IMR-90 (cell line): ENCODE data around the gene KCNK15. TPM values are rescaled to one million over a fixed set of nuclear protein-coding genes. Genes with fewer than 3 reads are reported as not detected.

Source experiments
- ATAC-seq: fragments of 200-7000 bp; cut with Tn5 transposase; 2 replicates; pipeline ENCODE4 v1.9.1; 2020; ENCODE audit warnings: low read depth, mild to moderate bottlenecking, moderate library complexity
- BruUV-seq: library from RNA; stranded (reverse); fragments of 400-500 nt; replicated peaks from 2 replicates; lab custom pipeline; 2021; lab: Mats Ljungman, UMichigan
- CTCF ChIA-PET: fragments of 300-600 bp; formaldehyde crosslinking; extraction: SDS; loops from one replicate; lab custom pipeline; 2021; ENCODE audit warnings: antibody characterized with exemption; lab: Yijun Ruan, JAX
- POLR2A ChIA-PET: fragments of 300-600 bp; sonication (Branson Sonifier 250); formaldehyde crosslinking; loops from one replicate; lab custom pipeline; 2022; ENCODE audit warnings: antibody characterized with exemption; ENCODE audit not compliant: unreplicated experiment; lab: Charles Lee
- DNase-seq: peaks from one replicate; pipeline ENCODE4 v3.0.0; 2013
- H2AFZ ChIP-seq: replicated peaks from 2 replicates; pipeline ENCODE3; 2013; ENCODE audit warnings: low read length, mild to moderate bottlenecking; ENCODE audit not compliant: poor library complexity
- H2AK5ac ChIP-seq: 2 replicates; pipeline ENCODE4 v1.6.1; 2013; ENCODE audit warnings: low read depth, low read length, inconsistent platforms
- H2AK9ac ChIP-seq: replicated peaks from 2 replicates; pipeline ENCODE3; 2013; ENCODE audit warnings: mild to moderate bottlenecking, low read depth, low read length, moderate library complexity; ENCODE audit not compliant: poor library complexity
- H2BK120ac ChIP-seq: 2 replicates; pipeline ENCODE4 v1.6.1; 2013; ENCODE audit warnings: low read depth, low read length, inconsistent platforms
- H2BK15ac ChIP-seq: 3 replicates; pipeline ENCODE4 v1.6.1; 2013; ENCODE audit warnings: low read depth, low read length, inconsistent platforms
- H2BK20ac ChIP-seq: 2 replicates; pipeline ENCODE4 v1.6.1; 2013; ENCODE audit warnings: low read depth, mild to moderate bottlenecking, inconsistent platforms, low read length, moderate library complexity
- H2BK5ac ChIP-seq: 2 replicates; pipeline ENCODE4 v1.6.1; 2013; ENCODE audit warnings: mild to moderate bottlenecking, low read depth, low read length, inconsistent platforms; ENCODE audit not compliant: poor library complexity, severe bottlenecking
- H3K14ac ChIP-seq: replicated peaks from 2 replicates; pipeline ENCODE4 v1.6.1; 2013; ENCODE audit warnings: low read depth, low read length, inconsistent platforms
- H3K18ac ChIP-seq: 2 replicates; pipeline ENCODE4 v1.6.1; 2013; ENCODE audit warnings: low read depth, low read length, control low read depth
- H3K23ac ChIP-seq: 2 replicates; pipeline ENCODE4 v1.6.1; 2013; ENCODE audit warnings: low read depth, low read length, inconsistent platforms
- H3K27ac ChIP-seq: 2 replicates; pipeline ENCODE4 v1.5.1; 2013; ENCODE audit warnings: mild to moderate bottlenecking, control low read depth, low read length; ENCODE audit not compliant: insufficient read depth
- H3K27me3 ChIP-seq: 2 replicates; pipeline ENCODE4 v1.6.1; 2013; ENCODE audit warnings: low read length; ENCODE audit not compliant: control insufficient read depth, insufficient read depth
- H3K36me3 ChIP-seq: 2 replicates; pipeline ENCODE4 v1.6.1; 2013; ENCODE audit warnings: low read length, mixed read lengths; ENCODE audit not compliant: control insufficient read depth, insufficient read depth
- H3K4ac ChIP-seq: 2 replicates; pipeline ENCODE4 v1.6.1; 2013; ENCODE audit warnings: low read depth, low read length, inconsistent platforms
- H3K4me1 ChIP-seq: 2 replicates; pipeline ENCODE4 v1.6.1; 2013; ENCODE audit warnings: low read length, mixed read lengths; ENCODE audit not compliant: control insufficient read depth, insufficient read depth
- H3K4me2 ChIP-seq: 2 replicates; pipeline ENCODE4 v1.6.1; 2013; ENCODE audit warnings: low read depth, mild to moderate bottlenecking, control low read depth, low read length, moderate library complexity
- H3K4me3 ChIP-seq: 2 replicates; pipeline ENCODE4 v1.5.1; 2013; ENCODE audit warnings: low read depth, mild to moderate bottlenecking, control low read depth, low read length, moderate library complexity; ENCODE audit not compliant: insufficient read depth
- H3K56ac ChIP-seq: 2 replicates; pipeline ENCODE4 v1.6.1; 2013; ENCODE audit warnings: low read length, inconsistent platforms; ENCODE audit not compliant: insufficient read depth; ENCODE audit errors: extremely low read depth
- H3K79me1 ChIP-seq, 2 experiments: 2 replicates each; pipeline ENCODE4 v1.6.1; 2013; ENCODE audit warnings: low read length in 2 of 2, inconsistent platforms in 1 of 2, low read depth in 1 of 2
- H3K9ac ChIP-seq: 2 replicates; pipeline ENCODE4 v1.6.1; 2013; ENCODE audit warnings: low read depth, low read length, control low read depth
- H3K9me1 ChIP-seq: 2 replicates; pipeline ENCODE4 v1.6.1; 2013; ENCODE audit warnings: low read length, inconsistent platforms; ENCODE audit not compliant: insufficient read depth
- H3K9me3 ChIP-seq: 2 replicates; pipeline ENCODE4 v1.6.1; 2013; ENCODE audit warnings: low read length; ENCODE audit not compliant: control insufficient read depth, insufficient read depth
- H4K20me1 ChIP-seq: 2 replicates; pipeline ENCODE4 v1.6.1; 2013; ENCODE audit warnings: low read length, inconsistent platforms; ENCODE audit not compliant: insufficient read depth
- H4K5ac ChIP-seq: 2 replicates; pipeline ENCODE4 v1.6.1; 2013; ENCODE audit warnings: mild to moderate bottlenecking, low read depth, low read length, control low read depth
- H4K8ac ChIP-seq, 2 experiments: 2 replicates each; pipeline ENCODE4 v1.6.1; 2013; ENCODE audit warnings: low read depth in 2 of 2, low read length in 2 of 2, control low read depth in 1 of 2, inconsistent platforms in 1 of 2
- H4K91ac ChIP-seq: 2 replicates; pipeline ENCODE4 v1.6.1; 2013; ENCODE audit warnings: low read depth, low read length, inconsistent platforms; ENCODE audit not compliant: insufficient read depth
- CEBPB ChIP-seq: IDR thresholded peaks from 2 replicates; pipeline ENCODE4 v1.6.1; 2012; ENCODE audit warnings: low read depth, low read length, improper control_type of control experiment
- CHD1 ChIP-seq: IDR thresholded peaks from 2 replicates; pipeline ENCODE4 v1.6.1; 2012; ENCODE audit warnings: low read depth, low read length, improper control_type of control experiment
- FOS ChIP-seq: fragments of 150-350 bp; IDR thresholded peaks from 2 replicates; pipeline ENCODE4 v1.6.1; 2016; ENCODE audit warnings: low read depth, low read length
- MAFK ChIP-seq: IDR thresholded peaks from 2 replicates; pipeline ENCODE4 v1.6.1; 2012; ENCODE audit warnings: low read depth, low read length, improper control_type of control experiment
- MAZ ChIP-seq: IDR thresholded peaks from 2 replicates; pipeline ENCODE4 v1.6.1; 2012; ENCODE audit warnings: low read depth, mild to moderate bottlenecking, low read length, improper control_type of control experiment, moderate library complexity, borderline replicate concordance
- RAD21 ChIP-seq: IDR thresholded peaks from 2 replicates; pipeline ENCODE4 v1.6.1; 2012; ENCODE audit warnings: low read length, improper control_type of control experiment
- RFX5 ChIP-seq: IDR thresholded peaks from 2 replicates; pipeline ENCODE4 v1.8.0; 2012; ENCODE audit warnings: low read depth, mild to moderate bottlenecking, low read length, moderate library complexity
- SMC3 ChIP-seq: fragments of 150-350 bp; IDR thresholded peaks from 2 replicates; pipeline ENCODE4 v1.6.1; 2016; ENCODE audit warnings: low read depth, mild to moderate bottlenecking, antibody characterized with exemption, low read length, moderate library complexity
- WGBS, 2 experiments: methylation state at CpG; one replicate each; pipeline versions ENCODE4 v1.1.5 to v1.1.7; 2013; ENCODE audit warnings: missing lambda C conversion rate in 2 of 2; ENCODE audit not compliant: insufficient read length in 1 of 2; ENCODE audit errors: extremely low coverage in 2 of 2; 5-methylcytosine and 5-hydroxymethylcytosine counted together
- dilution Hi-C: fragments of 300-500 bp; cut with HindIII; formaldehyde crosslinking; loops from one replicate; pipeline ENCODE4 v1.14.3; 2018; ENCODE audit warnings: low sequenced_read_pairs; ENCODE audit not compliant: unreplicated experiment
- in situ Hi-C: fragments of 300-500 bp; cut with MboI; formaldehyde crosslinking; loops from 3 replicates; pipeline ENCODE4 v1.14.3; 2019; ENCODE audit warnings: low sequenced_read_pairs, inconsistent platforms, mixed read lengths
- intact Hi-C: fragments of 100-400 bp; cut with micrococcal nuclease; formaldehyde crosslinking; loops from 2 replicates; pipeline ENCODE4 v1.10.0; 2022
- polyA plus RNA-seq, 3 experiments: library from polyadenylated mRNA; depleted of rRNA; stranded (reverse); fragments of >200 nt; gene quantifications; 2 replicates each; pipeline ENCODE4 v1.2.3, GENCODE V29; 2012; ENCODE audit warnings: low replicate concordance in 1 of 3
- total RNA-seq: library from RNA; depleted of rRNA; stranded (reverse); fragments of >200 nt; gene quantifications from 2 replicates; pipeline ENCODE4 v1.2.3, GENCODE V29; 2012
- TF ChIP-seq, protein P1 (sequence below): fragments of 150-350 bp; IDR thresholded peaks from 2 replicates; pipeline ENCODE4 v1.6.1; 2016; ENCODE audit warnings: low read depth, mild to moderate bottlenecking, low read length, moderate library complexity, borderline replicate concordance

KCNK15 gene
- total and polyA plus RNA-seq, 2 of the 4 experiments (the other 2 are of a cell fraction) = not detected

- Histone ChIP-seq H3K36me3 (no peaks in the 10 kb centered on the region), H3K56ac (no peak overlapping the region), H2BK15ac (no peak overlapping the region), H4K91ac (no peak overlapping the region), H3K4ac (no peak overlapping the region), H3K9me3 (no peaks in the 10 kb centered on the region), H3K9me1 (no peaks in the 10 kb centered on the region), H2BK20ac (no peak overlapping the region), H3K4me1 (peaks cover 1% of the 10 kb centered on the region; the same call in 1 of the 2 replicates), H4K20me1 (no peaks in the 10 kb centered on the region; the same call in 1 of the 2 replicates), H3K27me3 (peaks cover 80% of the 10 kb centered on the region), H3K4me3 (no peak overlapping the region), H3K23ac (no peak overlapping the region), H2AFZ (no peak overlapping the region), H2BK5ac (no peak overlapping the region), H3K79me1 (no peaks in the 10 kb centered on the region), H3K27ac (no peak overlapping the region), H2AK5ac (no peak overlapping the region), H3K18ac (no peak overlapping the region), H4K8ac (no peak overlapping the region), H3K4me2 (no peak overlapping the region), H2BK120ac (no peak overlapping the region), H2AK9ac (no peak overlapping the region), H4K5ac (no peak overlapping the region), H3K9ac (no peak overlapping the region), H3K14ac (no peak overlapping the region)
- DNase-seq (no peak), ATAC-seq (no peak)
- CTCF ChIA-PET = interaction anchor here (0.7 to 1.1 kb wide), 3 partner anchors 32 to 126 kb away, joined by 3 to 4 read pairs (median 4); no protein-coding TSS in a partner anchor
- POLR2A ChIA-PET = no interaction called here
- in situ Hi-C loops (no loop called here), dilution Hi-C loops (no loop called here), intact Hi-C loops (loop anchor here (5.0 kb wide), 2 partner anchors 349 to 544 kb away; no protein-coding TSS in a partner anchor)
- TF ChIP-seq, protein P1, sequence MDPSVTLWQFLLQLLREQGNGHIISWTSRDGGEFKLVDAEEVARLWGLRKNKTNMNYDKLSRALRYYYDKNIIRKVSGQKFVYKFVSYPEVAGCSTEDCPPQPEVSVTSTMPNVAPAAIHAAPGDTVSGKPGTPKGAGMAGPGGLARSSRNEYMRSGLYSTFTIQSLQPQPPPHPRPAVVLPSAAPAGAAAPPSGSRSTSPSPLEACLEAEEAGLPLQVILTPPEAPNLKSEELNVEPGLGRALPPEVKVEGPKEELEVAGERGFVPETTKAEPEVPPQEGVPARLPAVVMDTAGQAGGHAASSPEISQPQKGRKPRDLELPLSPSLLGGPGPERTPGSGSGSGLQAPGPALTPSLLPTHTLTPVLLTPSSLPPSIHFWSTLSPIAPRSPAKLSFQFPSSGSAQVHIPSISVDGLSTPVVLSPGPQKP = no peak
- TF ChIP-seq RAD21 = no peak
- no peak for TF ChIP-seq MAFK
- TF ChIP-seq CHD1 = no peak
- no peak for TF ChIP-seq MAZ
- TF ChIP-seq SMC3 = no peak
- no peak for TF ChIP-seq FOS
- TF ChIP-seq RFX5 = no peak
- TF ChIP-seq CEBPB = no peak
- WGBS, 2 experiments = no CpG with 5 or more reads among the region's 3 CpGs
- BruUV-seq = no TSS peak
Measured at GRCh38 chr20:44748005-44748370, 2.3 kb downstream of the KCNK15 start.
